Germinal center (tissue), 1 donor: ENCODE data around the gene SPINK4.
A peak's percentile ranks its signal among the peaks of the same experiment; 100 is the strongest.

ENCODE experiments used
- DNase-seq: peaks from one replicate; pipeline ENCODE4 v3.0.0; 2012; ENCODE audit warnings: mixed read lengths, low spot score

Gene SPINK4

GRCh38 chr9:33291901-33292300 is 51.9 kb downstream of the SPINK4 start:
- no peak for DNase-seq

DNA sequence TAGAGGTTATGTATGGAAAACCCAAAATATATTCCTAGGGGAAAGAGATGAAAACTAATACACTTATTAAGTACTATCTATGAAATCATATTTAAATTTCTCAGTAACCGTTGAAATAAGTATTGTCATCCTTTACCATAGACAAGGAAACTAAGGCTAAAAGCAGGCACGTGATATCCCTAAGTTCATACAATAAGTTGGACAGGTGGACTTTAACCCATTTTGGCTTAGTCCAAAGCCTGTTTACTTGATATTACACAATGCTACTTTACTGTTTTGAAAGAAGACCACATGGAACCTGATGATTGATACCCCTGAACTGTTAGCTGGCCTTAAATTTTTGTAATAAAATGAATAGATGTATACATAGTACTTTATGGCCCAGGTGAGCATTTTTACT is 53.8 kb downstream of the SPINK4 start:
- no peak for DNase-seq

GRCh38 chr9:33294670-33295432 is 54.9 kb downstream of the SPINK4 start:
- no peak for DNase-seq

- DNase-seq = peak; percentile 36
These were observed 55.6 kb downstream of the SPINK4 start for GRCh38 chr9:33295571-33295970.

- DNase-seq = peak; percentile 66
These were observed 57.5 kb downstream of the SPINK4 start for GRCh38 chr9:33297432-33297831.
